HEK293 (cell line): ENCODE data around the gene PLK4.

ENCODE experiments used
- CTCF ChIA-PET: fragments of 350-600 bp; formaldehyde crosslinking; extraction: SDS; loops from one replicate; lab custom pipeline; 2021; ENCODE audit warnings: antibody characterized with exemption; lab: Yijun Ruan, JAX
- POLR2A ChIA-PET: fragments of 300-600 bp; formaldehyde crosslinking; extraction: SDS; loops from one replicate; lab custom pipeline; 2020; ENCODE audit warnings: antibody characterized with exemption, inconsistent platforms; lab: Yijun Ruan, JAX
- H3K27ac ChIP-seq: fragments of 200-500 bp; sonication (Bioruptor generic); 2 replicates; pipeline ENCODE4 v1.5.1; 2014; ENCODE audit warnings: low read depth, low read length, control low read depth, inconsistent platforms; ENCODE audit errors: extremely low read depth
- H3K36me3 ChIP-seq, 2 experiments: fragments of 200-500 bp in 1 of 2; sonication (Bioruptor generic) in 1 of 2; 1 replicate in 1 of 2; 2 replicates in 1 of 2; pipeline ENCODE4 v1.5.1; 2014 to 2017; ENCODE audit warnings: inconsistent platforms in 2 of 2, low read length in 2 of 2; ENCODE audit not compliant: control insufficient read depth in 2 of 2, insufficient read depth in 1 of 2
- H3K4me1 ChIP-seq: fragments of 200-500 bp; sonication (Bioruptor generic); 2 replicates; pipeline ENCODE4 v1.5.1; 2014; ENCODE audit warnings: mild to moderate bottlenecking, low read length, inconsistent platforms; ENCODE audit not compliant: control insufficient read depth, insufficient read depth
- H3K4me3 ChIP-seq: 2 replicates; pipeline ENCODE4 v1.5.1; 2011; ENCODE audit warnings: low read depth, mild to moderate bottlenecking, control low read depth, low read length, moderate library complexity
- H3K9me3 ChIP-seq: fragments of 200-500 bp; sonication (Bioruptor generic); 2 replicates; pipeline ENCODE4 v1.5.1; 2014; ENCODE audit warnings: low read depth, low read length, inconsistent platforms; ENCODE audit not compliant: control insufficient read depth, insufficient read depth
- HOXC10 ChIP-seq: sonication (generic); formaldehyde crosslinking; IDR thresholded peaks from 2 replicates; pipeline ENCODE4 v1.8.1; 2023; ENCODE audit warnings: mild to moderate bottlenecking, missing genetic modification reagents
- HOXD13 ChIP-seq: sonication (generic); formaldehyde crosslinking; IDR thresholded peaks from 2 replicates; pipeline ENCODE4 v1.8.0; 2022; ENCODE audit warnings: missing genetic modification reagents, borderline replicate concordance
- SETDB1 ChIP-seq: IDR thresholded peaks from one replicate; pipeline ENCODE4 v1.6.1; 2017; ENCODE audit warnings: mild to moderate bottlenecking, low read length, moderate library complexity, mixed read lengths; ENCODE audit not compliant: insufficient read length
- TCF7L2 ChIP-seq: IDR thresholded peaks from 2 replicates; pipeline ENCODE4 v1.6.1; 2011; ENCODE audit warnings: low read depth, mild to moderate bottlenecking, inconsistent platforms, low read length, moderate library complexity, borderline replicate concordance
- ZFP41 ChIP-seq: fragments of 450-650 bp; formaldehyde crosslinking; IDR thresholded peaks from 2 replicates; pipeline ENCODE4 v1.5.1; 2016; ENCODE audit warnings: missing biosample characterization, missing genetic modification characterization, borderline replicate concordance
- ZNF157 ChIP-seq: fragments of 450-650 bp; formaldehyde crosslinking; IDR thresholded peaks from 2 replicates; pipeline ENCODE4 v1.5.1; 2016; ENCODE audit warnings: missing biosample characterization, missing genetic modification characterization
- ZNF16 ChIP-seq: fragments of 450-650 bp; formaldehyde crosslinking; IDR thresholded peaks from 2 replicates; pipeline ENCODE4 v1.5.1; 2016; ENCODE audit warnings: low read depth, missing biosample characterization, missing genetic modification characterization
- ZNF302 ChIP-seq: fragments of 450-650 bp; formaldehyde crosslinking; IDR thresholded peaks from 2 replicates; pipeline ENCODE4 v1.5.1; 2016; ENCODE audit warnings: missing biosample characterization, missing genetic modification characterization, low read depth
- ZNF433 ChIP-seq: fragments of 450-650 bp; formaldehyde crosslinking; IDR thresholded peaks from 2 replicates; pipeline ENCODE4 v1.5.1; 2016; ENCODE audit warnings: missing biosample characterization, missing genetic modification characterization, low read depth
- ZNF510 ChIP-seq: fragments of 450-650 bp; formaldehyde crosslinking; IDR thresholded peaks from 2 replicates; pipeline ENCODE4 v1.5.1; 2018; ENCODE audit warnings: mild to moderate bottlenecking, missing genetic modification characterization, missing biosample characterization; ENCODE audit not compliant: insufficient replicate concordance
- ZNF560 ChIP-seq: fragments of 450-650 bp; formaldehyde crosslinking; IDR thresholded peaks from 2 replicates; pipeline ENCODE4 v1.5.1; 2017; ENCODE audit warnings: missing biosample characterization, missing genetic modification characterization, borderline replicate concordance
- ZNF610 ChIP-seq: fragments of 450-650 bp; formaldehyde crosslinking; IDR thresholded peaks from 2 replicates; pipeline ENCODE4 v1.5.1; 2016; ENCODE audit warnings: missing biosample characterization, missing genetic modification characterization, borderline replicate concordance
- ZNF626 ChIP-seq: fragments of 450-650 bp; sonication (Bioruptor Pico); formaldehyde crosslinking; IDR thresholded peaks from 2 replicates; pipeline ENCODE4 v1.5.1; 2018; ENCODE audit warnings: missing biosample characterization, missing genetic modification characterization, inconsistent platforms
- ZNF654 ChIP-seq: fragments of 450-650 bp; formaldehyde crosslinking; IDR thresholded peaks from 2 replicates; pipeline ENCODE4 v1.5.1; 2016; ENCODE audit warnings: low read depth, missing biosample characterization, missing genetic modification characterization
- ZNF701 ChIP-seq: fragments of 450-650 bp; formaldehyde crosslinking; IDR thresholded peaks from 2 replicates; pipeline ENCODE4 v1.5.1; 2016; ENCODE audit warnings: missing biosample characterization, missing genetic modification characterization
- TF ChIP-seq, protein P1 (sequence below): fragments of 450-650 bp; formaldehyde crosslinking; IDR thresholded peaks from 2 replicates; pipeline ENCODE4 v1.5.1; 2017; ENCODE audit warnings: missing biosample characterization, missing genetic modification characterization
- TF ChIP-seq, protein P2 (sequence below): fragments of 450-650 bp; formaldehyde crosslinking; IDR thresholded peaks from 2 replicates; pipeline ENCODE4 v1.5.1; 2016; ENCODE audit warnings: missing biosample characterization, missing genetic modification characterization
- TF ChIP-seq, protein P3 (sequence below): fragments of 450-650 bp; formaldehyde crosslinking; IDR thresholded peaks from 2 replicates; pipeline ENCODE4 v1.5.1; 2016; ENCODE audit warnings: missing biosample characterization, missing genetic modification characterization
- TF ChIP-seq, protein P4 (sequence below): fragments of 450-650 bp; formaldehyde crosslinking; IDR thresholded peaks from 2 replicates; pipeline ENCODE4 v1.5.1; 2016; ENCODE audit warnings: missing biosample characterization, missing genetic modification characterization

Gene PLK4

DNA sequence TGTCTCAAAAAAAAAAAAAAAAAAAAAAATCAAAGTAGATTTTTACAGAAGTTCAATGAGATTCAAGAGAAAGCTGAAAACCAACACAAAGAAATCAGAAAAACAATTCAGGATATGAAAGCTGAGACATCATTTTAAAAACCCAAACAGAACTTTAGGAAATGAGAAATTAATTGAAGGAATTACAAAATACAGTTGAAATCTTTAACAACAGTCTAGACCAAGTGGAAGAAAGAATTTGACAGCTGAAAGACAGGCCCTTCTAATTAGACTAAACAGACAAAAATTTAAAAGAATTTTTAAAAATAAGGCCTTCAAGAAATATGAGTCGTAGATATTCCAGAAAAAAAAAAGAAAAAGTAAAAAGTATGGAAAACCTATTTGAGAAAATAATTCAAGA, 33.9 kb upstream of the PLK4 start:
- no peak overlapping the region for H3K4me3 ChIP-seq
- no peaks in the 10 kb centered on the region for H3K36me3 ChIP-seq
- no peaks in the 10 kb centered on the region for H3K9me3 ChIP-seq
- TF ChIP-seq ZNF610: no peak
- no peak for TF ChIP-seq ZNF433 (tag by site-specific recombination)
- TF ChIP-seq ZNF701: no peak
- TF ChIP-seq HOXD13: no peak
- no peak for TF ChIP-seq TCF7L2
- TF ChIP-seq ZNF654 (tag by site-specific recombination): no peak
- TF ChIP-seq ZNF626 (tag by site-specific recombination): no peak
- TF ChIP-seq ZNF510 (tag by site-specific recombination): no peak
- no peak for TF ChIP-seq ZNF302 (tag by site-specific recombination)
- no peak for TF ChIP-seq HOXC10 (CRISPR knock-in tag)
- TF ChIP-seq, protein P1, sequence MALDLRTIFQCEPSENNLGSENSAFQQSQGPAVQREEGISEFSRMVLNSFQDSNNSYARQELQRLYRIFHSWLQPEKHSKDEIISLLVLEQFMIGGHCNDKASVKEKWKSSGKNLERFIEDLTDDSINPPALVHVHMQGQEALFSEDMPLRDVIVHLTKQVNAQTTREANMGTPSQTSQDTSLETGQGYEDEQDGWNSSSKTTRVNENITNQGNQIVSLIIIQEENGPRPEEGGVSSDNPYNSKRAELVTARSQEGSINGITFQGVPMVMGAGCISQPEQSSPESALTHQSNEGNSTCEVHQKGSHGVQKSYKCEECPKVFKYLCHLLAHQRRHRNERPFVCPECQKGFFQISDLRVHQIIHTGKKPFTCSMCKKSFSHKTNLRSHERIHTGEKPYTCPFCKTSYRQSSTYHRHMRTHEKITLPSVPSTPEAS (tag by site-specific recombination): no peak
- no peaks in the 10 kb centered on the region for H3K4me1 ChIP-seq
- no peak overlapping the region for H3K27ac ChIP-seq
- POLR2A ChIA-PET: no interaction called here
- CTCF ChIA-PET: interaction anchor here (0.6 kb wide), 1 partner anchor 24 kb away, joined by 5 read pairs; no protein-coding TSS in a partner anchor

DNA sequence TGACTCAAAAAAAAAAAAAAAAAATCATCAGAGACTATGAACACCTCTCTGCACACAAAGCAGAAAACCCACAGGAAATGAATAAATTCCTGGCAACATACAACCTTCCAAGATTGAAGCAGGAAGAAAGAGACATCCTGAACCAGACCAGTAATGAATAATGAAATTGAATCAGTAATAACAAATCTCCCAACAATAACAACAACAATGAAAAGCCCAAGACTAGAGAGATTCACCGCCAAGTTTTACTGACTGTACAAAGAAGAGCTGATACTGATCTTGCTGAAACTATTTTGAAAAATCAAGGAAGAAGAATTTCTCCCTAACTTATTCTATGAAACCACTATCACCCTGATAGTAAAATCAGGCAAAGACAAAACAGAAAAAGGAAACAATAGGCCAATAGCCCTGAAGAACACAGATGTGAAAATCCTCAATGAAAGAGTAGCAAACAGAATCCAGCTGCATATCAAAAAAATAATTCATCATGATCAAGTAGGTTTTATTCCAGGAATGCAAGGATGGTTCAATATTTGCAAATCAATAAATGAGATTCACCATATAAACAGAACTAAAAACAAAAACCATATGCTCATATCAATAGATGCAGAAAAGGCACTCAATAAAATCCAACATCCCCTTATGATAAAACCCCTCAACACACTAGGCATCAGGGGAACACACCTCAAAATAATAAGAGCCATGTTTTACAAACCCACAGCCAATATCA, 31.0 kb upstream of the PLK4 start:
- no peak overlapping the region for H3K4me3 ChIP-seq
- POLR2A ChIA-PET: no interaction called here
- TF ChIP-seq, protein P2, sequence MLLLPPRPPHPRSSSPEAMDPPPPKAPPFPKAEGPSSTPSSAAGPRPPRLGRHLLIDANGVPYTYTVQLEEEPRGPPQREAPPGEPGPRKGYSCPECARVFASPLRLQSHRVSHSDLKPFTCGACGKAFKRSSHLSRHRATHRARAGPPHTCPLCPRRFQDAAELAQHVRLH (tag by site-specific recombination): no peak
- TF ChIP-seq, protein P3, sequence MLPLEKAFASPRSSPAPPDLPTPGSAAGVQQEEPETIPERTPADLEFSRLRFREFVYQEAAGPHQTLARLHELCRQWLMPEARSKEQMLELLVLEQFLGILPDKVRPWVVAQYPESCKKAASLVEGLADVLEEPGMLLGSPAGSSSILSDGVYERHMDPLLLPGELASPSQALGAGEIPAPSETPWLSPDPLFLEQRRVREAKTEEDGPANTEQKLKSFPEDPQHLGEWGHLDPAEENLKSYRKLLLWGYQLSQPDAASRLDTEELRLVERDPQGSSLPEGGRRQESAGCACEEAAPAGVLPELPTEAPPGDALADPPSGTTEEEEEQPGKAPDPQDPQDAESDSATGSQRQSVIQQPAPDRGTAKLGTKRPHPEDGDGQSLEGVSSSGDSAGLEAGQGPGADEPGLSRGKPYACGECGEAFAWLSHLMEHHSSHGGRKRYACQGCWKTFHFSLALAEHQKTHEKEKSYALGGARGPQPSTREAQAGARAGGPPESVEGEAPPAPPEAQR (tag by site-specific recombination): no peak
- TF ChIP-seq ZNF560 (no peak), ZNF157 (tag by site-specific recombination) (no peak), SETDB1 (peak; percentile 44), ZFP41 (tag by site-specific recombination) (no peak), ZNF16 (tag by site-specific recombination) (no peak)
- TF ChIP-seq, protein P4, sequence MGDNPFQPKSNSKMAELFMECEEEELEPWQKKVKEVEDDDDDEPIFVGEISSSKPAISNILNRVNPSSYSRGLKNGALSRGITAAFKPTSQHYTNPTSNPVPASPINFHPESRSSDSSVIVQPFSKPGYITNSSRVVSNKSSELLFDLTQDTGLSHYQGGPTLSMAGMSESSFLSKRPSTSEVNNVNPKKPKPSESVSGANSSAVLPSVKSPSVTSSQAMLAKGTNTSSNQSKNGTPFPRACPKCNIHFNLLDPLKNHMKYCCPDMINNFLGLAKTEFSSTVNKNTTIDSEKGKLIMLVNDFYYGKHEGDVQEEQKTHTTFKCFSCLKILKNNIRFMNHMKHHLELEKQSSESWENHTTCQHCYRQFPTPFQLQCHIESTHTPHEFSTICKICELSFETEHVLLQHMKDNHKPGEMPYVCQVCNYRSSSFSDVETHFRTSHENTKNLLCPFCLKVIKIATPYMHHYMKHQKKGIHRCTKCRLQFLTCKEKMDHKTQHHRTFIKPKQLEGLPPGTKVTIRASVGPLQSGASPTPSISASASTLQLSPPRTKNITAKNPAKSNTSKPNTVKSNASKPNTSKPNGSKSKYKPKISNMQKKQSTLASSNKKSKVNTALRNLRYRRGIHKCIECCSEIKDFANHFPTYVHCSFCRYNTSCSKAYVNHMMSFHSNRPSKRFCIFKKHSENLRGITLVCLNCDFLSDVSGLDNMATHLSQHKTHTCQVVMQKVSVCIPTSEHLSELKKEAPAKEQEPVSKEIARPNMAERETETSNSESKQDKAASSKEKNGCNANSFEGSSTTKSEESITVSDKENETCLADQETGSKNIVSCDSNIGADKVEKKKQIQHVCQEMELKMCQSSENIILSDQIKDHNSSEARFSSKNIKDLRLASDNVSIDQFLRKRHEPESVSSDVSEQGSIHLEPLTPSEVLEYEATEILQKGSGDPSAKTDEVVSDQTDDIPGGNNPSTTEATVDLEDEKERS (tag by site-specific recombination): 0 out of 2 replicates have a peak, but pooled peaks have one; percentile 16
- TF ChIP-seq, all 188 proteins: peak for 2
- H3K9me3 ChIP-seq: no peaks in the 10 kb centered on the region
- no peaks in the 10 kb centered on the region for H3K36me3 ChIP-seq
- no peaks in the 10 kb centered on the region for H3K4me1 ChIP-seq
- no peak overlapping the region for H3K27ac ChIP-seq
- CTCF ChIA-PET: no interaction called here
